NCI-H1417 treated with DMSO at 0.1 percent for 48 hours (cell line): ENCODE measurements around the gene WDR88.
"Not testable (repeated sequence)": the region's sequence is repeated elsewhere in the genome, so short reads cannot be mapped to it uniquely, and the experiment has no call there.

Experiments used
- DNase-seq: peaks from one replicate; lab custom pipeline; 2025; lab: John Stamatoyannopoulos, UW

Gene WDR88

DNA sequence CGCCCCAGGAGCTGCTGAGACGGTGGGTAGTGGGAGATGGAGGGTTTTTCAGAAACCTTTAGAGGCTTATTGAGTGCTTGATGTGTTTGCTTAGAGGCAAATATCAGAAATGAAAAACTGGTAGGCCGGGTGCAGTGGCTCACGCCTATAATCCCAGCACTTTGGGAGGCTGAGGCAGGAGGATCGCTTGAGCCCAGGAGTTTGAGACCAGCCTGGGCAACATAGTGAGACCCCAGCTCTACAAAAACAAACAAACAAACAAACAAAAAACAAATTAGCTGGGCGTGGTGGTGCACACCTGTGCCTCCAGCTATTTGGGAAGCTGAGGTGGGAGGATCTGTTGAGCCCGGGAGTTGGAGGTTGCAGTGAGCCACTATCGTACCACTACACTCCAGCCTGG is 5.2 kb upstream of the WDR88 start:
- not testable (repeated sequence) for DNase-seq

DNA sequence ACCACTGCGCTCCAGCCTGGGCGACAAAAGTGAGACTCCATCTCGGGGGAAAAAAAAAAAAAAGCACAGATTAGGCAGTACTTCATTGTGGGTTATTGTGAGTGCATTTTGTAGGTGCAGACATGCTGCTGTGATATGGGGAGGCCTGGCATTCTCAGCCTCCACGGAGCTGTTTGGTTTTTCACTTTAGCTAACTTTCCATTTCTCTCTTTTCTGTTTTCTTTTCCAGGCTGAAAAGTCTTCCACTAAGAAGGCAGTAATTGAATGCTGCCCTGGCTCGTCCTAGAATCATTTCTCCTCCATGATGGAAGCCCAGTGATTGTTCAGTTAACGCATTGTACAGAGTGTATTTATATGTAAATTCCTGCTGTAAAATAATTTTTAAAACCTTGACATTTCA is 2.0 kb upstream of the WDR88 start:
- no peak for DNase-seq

DNA sequence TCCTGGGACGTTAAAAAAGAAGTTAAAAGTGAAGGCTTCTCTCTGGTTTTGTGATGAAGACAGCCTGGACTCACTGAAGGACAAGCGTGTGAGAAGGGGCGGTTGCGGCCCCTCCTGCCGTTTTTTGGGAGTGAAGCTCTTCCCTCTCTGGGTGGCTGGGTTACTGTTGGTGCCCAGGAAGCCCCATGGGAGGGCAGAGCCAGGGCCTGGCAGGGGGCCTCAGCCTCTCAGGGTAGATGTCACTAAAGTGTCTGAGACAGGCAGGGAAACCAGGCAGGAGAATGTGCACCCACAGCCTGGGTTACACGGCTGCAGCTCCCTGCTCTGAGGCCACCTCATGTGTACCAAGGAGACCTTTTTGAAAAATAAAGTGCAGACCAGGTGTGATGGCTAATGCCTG is 1.5 kb upstream of the WDR88 start:
- DNase-seq: no peak

DNA sequence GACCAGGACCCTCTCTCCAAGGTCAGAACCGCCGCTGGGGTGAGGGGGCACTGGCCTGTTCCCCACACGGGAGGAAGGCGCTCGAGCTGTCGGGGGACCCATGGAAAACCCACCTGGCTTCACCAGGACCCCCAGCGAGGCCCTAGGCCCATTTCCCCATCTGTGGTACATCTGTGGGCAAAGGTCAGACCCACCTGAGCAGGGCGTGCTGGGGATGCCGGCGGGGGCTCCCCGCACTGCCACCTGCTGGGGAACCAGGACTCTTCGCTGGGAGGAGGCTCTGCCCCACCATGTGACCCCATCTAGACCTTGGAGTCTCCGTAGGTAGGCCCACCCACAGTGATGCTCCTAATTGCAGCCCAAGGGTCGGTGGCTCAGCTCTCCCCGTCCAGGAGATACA is 511 bp downstream of the WDR88 start:
- no peak for DNase-seq

DNA sequence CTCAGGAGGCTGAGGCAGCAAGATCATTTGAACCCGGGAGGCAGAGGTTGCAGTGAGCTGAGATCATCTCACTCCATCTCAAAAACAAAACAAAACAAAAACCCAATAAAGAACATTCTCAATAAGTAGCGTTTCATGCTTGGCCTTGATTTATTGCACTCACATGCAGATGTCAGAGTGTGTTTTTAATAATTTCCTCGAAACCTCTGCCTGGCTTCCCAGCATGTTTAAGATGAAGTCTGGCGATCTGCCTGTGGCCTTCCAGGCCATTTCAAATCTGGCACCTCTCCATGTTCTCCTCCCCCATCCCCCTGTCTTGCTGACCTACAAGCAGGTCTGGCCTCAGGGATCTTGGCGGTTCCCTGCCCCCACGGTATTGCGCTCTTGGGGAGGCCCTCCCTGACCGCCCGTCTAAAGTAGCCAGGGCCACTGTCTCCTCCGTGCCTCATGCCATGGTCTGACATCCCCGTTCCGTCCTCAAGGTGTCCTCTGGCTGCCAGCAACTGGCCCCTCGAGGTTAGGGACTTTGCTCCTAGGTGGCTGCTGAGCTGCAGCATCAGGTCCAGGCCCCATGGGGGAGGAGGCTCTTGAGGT is 1.6 kb downstream of the WDR88 start:
- DNase-seq: no peak

DNA sequence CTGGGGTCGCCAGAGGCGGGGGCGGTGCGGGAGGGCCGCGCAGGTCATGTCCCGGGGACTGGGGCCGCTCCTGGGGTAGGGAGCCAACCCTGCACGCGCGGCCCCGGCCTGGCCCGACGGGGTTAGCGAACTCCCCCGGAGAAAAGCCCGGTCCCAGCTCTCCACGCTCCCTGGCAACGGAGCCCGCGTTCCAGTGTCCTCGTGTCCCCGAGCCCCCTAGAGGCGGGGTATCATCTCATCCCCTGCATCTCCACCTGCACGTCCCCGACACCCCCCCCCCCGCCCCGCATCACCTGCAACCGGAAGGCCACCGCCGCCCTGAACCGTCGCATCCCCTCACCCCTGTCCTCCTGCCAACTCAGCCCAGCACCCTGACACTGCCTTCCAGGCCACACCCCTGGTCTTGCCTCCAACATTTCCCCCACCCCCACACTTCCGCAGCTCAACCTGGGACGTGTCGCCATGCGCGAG is 2.7 kb downstream of the WDR88 start:
- no peak for DNase-seq

DNA sequence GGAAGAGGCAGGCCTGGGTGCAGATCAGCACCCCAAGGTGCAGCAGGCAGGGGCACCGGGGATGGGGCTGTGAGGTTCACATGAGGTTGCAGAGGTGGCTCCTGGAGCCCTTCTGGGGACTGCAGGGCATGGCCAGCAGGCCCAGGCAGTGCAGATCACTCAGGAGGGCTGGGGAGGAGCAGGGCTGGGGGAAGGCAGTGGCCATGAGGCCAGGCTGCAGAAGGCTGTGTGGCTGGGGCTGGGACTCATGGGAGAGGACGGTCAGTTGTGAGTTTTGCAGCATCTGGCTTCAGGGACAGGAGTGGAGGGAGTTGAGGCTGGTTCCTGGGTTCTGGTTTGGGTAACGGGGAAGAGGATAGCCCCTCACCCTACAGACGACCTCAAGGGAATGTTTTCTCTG is 7.3 kb downstream of the WDR88 start:
- DNase-seq: no peak

DNA sequence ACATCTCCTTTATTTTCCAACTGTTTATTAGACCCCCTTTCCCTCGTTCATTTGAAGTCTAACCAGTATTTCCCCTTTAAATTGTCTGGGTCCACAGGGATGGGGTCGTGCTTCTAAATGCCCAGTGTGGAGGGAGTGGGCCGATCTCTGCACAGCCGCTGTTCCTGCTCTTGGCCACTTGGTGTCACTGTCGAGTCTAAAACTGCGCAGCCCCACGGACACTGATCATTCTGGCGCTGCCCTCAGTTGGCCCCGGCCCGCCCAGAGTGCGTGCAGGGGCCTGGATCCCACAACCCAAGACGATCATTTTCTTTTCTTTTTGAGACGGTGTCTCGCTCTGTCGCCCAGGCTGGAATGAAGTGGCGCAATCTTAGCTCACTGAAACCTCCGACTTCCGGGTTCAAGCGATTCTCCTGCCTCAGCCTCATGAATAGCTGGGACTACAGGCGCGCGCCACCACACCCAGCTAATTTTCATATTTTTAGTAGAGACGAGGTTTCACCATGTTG is 12.0 kb downstream of the WDR88 start:
- no peak for DNase-seq

DNA sequence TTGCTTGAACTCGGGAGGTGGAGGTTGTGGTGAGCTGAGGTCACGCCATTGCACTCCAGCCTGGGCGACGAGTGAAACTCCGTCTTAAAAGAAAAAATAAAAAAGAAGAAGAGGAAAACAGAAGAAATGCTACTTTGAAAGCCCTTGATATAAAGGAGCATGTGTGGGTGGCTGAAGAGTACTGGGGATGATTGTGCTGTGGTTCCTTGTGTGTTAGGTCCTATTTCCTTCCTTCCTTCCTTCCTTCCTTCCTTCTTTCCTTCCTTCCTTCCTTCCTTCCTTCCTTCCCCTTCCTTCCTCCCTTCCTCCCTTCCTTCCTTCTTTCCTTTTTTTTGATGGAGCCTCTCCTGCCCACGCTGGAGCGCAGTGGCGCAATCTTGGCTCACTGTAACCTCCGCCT is 14.3 kb downstream of the WDR88 start:
- no peak for DNase-seq

DNA sequence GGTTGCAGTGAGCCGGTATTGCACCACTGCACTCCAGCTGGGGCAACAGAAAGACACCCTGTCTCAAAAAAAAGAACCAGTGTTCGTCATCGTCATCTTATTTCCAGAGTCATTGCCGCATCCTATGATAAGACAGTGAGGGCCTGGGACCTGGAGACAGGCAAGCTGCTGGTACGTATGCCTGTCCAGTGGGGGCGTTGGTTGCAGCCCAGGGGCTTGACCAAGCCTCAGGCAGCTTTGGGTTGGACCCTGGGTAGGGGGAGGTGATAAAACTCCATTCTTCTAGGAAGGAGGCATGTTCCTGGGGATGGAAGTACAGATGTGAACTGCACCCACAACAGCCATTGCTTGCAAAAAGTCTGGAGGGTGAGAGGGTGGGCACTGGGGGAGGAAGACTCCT is 15.6 kb downstream of the WDR88 start:
- DNase-seq: no peak

DNA sequence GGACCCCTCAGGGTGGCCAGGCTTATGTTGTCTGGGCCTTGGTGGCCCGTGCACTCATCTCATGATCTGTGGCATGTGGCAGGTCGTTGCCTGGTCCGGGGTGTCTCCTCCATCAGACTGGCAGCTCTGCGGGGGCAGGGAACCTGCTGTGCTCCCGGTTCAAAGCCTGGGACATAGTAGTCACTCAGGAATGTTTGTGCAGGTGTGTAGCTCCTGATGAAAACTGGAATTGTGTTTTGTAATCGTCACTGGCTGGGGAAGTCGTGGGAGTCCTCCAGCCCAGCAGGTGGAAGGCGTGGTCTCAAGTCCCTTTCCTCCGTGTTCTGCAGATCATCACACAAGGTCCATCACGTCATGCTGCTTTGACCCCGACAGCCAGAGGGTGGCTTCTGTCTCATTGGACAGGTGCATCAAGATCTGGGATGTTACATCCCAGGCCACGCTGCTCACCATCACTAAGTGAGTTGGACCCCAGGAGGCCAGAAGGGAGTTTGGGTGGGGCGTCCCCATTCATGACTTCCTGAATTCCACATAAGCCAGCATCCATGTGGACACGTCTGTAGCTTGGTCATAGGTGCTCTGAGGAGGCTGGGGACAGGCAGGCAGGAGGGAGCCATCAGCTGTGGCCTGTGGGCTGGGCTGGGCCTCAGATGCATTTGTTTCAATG is 19.1 kb downstream of the WDR88 start:
- no peak for DNase-seq

DNA sequence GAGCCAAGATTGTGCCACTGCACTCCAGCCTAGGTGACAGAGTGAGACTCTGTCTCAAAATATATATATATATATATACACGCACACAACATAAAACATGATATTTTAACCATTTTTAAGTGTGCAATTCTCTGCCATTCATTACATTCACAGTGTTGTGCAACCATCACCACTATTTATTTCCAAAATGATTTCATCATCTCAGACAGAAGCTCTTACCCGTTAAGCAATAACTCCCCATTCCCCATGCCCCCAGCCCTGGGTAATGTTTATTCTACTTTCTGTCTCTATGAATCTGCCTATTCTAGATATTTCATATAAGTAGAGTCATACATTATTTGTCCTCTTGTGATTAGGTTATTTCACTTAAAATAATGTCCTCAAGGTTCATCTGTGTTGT is 20.3 kb downstream of the WDR88 start:
- no peak for DNase-seq

DNA sequence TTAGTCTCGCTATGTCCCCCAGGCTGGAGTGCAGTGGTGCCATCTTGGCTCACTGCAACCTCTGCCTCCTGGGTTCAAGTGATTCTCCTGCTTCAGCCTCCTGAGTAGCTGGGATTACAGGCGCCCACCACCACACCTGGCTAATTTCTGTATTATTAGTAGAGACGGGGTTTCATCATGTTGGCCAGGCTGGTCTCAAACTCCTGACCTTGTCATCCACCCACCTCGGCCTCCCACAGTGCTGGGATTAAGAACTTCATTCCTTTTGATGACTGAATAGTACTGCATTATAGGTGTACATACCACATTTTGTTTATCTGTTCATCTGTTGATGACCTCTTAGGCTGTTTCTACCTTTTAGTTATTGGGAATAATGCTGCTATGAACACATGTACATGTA is 20.7 kb downstream of the WDR88 start:
- not testable (repeated sequence) for DNase-seq

DNA sequence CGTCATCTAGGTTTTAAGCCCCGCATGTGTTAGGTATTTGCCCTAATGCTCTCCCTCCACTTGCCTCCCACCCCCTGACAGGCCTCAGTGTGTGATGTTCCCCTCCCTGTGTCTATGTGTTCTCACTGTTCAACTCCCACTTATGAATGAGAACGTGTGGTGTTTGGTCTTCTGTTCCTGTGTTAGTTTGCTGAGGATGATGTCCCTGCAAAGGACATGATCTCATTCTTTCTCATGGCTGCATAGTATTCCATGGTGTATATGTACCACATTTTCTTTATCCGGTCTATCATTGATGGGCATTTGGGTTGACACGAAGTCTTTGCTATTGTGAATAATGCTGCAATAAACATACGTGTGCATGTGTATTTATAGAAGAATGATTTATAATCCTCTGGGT is 22.4 kb downstream of the WDR88 start:
- not testable (repeated sequence) for DNase-seq

DNA sequence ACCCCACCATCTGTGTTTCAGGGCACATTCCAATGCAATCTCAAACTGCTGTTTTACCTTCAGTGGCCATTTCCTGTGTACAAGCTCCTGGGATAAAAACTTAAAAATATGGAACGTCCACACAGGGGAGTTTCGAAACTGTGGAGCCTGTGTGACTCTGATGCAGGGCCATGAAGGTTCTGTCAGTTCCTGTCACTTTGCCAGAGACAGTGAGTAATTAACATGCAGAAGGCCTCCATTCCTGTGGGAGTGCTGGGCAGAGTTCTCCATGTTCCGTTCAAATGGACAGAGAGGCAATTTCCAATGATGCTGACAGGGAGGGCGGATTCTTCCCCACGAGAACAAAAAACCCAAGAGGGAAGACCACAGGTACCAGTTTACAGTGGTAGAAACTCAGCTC is 24.4 kb downstream of the WDR88 start:
- DNase-seq: no peak

DNA sequence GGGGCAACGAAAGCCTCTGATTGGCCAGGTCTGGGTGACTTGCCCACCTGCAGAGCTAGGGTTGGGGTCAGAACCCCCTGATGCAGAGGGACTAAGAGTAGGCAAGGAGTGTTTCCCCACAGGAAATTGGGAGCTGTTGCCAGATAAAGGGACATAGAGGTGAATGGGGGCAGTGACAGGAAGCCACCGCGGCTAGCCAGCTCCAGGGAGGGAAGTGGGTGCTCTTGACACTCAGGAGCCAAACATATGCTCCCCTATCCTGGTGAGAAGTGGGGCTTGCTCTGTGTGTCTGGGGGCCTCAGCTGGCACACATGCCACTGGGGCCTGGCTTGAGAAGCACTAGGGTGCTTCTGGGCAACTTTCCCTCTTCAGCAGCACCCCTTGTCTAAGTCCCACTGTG is 26.0 kb downstream of the WDR88 start:
- DNase-seq: no peak

DNA sequence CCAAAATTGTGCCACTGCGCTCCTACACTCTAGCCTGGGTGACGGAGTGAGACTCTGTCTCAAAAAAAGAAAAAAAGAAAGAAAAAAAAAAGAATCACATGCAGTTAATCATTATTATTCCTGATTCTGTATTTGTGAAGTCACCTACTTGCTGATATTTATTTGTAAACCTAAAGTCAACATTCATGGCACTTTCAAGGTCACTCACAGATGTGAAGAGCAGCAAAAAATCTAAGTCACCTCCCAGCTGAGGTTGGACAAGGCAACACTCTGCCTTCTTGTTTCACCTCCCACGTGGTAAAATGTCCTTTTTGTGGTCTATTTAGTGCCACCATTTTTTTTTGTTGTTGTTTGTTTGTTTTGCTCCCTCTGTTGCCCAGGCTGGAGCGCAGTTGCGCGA is 26.5 kb downstream of the WDR88 start:
- no peak for DNase-seq

DNA sequence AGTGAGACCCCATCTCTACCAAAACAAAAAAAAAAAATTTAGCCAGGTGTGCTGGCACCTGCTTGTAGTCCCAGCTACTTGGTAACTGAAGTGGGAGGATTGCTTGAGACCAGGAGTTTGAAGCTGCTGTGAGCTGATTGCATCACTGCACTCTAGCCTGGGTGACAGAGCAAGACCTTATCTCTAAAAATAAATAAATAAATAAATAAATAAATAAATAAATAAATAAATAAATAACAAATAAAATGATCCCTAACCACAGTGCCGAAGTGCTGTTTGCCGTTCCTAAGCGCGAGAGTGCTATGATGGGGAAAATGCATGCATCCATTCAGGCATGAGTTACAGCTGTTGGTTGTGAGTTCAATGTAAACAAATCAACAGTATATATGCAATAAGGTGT is 27.2 kb downstream of the WDR88 start:
- no peak for DNase-seq

DNA sequence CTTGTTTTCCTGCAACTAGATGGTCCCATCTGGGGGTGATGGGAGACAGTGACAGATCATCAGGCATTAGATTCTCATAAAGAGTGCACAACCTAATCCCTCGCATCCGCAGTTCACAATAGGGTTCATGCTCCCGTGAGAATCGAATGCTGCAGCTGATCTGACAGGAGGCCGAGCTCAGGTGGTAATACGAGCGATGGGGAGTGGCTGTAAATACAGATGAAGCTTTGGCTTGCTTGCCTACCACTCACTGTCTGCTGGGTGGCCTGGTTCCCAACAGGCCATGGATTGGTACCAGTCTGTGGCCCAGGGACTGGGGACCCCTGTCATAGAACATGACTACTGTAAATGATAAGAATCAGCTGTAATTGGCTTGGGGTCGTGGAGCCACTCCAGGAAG is 28.0 kb downstream of the WDR88 start:
- no peak for DNase-seq

DNA sequence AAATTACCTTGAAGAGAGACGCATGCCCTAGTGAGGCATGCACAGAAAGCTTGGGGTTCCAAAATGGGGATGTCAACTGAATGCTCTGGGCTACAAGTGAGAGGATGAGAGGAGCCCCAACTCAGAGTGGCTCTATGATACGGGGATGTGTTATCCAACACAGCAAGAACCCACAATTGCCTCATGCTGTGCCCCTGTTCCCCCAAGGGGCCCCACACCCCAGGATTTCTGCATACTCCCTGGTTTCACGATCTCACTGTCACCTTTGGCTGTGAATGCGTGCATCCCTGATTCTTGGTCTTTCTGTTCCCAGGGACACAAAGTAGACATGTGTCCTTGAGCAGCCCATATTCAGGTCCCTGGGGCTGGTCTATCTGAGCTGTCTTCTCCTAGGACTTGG is 29.3 kb downstream of the WDR88 start:
- no peak for DNase-seq

DNA sequence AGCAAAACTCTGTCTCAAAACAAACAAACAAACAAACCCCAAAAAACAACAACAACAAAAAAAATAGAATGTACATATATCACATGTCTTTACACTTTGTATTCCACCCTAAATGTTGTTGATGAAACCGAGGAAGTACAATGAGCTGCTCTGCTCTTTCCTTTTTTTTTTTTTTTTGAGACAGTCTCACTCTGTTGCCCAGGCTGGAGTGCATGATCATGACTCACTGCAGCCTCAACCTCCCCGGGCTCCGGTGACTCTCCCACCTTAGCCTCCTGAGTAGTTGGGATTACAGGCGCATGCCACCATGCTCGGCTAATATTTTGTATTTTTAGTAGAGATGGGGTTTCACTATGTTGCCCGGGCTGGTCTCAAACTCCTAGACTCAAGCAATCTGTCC is 31.6 kb downstream of the WDR88 start:
- DNase-seq: no peak

DNA sequence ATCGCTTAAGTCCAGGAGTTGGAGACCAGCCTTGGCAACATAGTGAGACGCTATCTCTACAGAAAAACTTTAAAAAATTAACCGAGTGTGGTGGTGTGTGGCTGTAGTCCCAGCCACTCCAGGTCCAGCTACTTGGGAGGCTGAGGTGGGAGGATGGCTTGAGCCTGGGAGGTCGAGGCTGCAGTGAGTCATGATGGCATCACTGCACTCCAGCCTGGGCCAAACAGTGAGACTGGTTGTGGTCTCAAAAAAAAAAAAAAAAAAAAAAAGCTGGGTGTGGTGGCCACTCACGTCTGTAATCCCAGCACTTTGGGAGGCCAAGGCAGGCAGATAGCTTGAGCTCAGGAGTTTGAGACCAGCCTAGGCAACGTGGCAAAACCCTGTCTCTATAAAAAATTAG is 34.1 kb downstream of the WDR88 start:
- DNase-seq: not testable (repeated sequence)

DNA sequence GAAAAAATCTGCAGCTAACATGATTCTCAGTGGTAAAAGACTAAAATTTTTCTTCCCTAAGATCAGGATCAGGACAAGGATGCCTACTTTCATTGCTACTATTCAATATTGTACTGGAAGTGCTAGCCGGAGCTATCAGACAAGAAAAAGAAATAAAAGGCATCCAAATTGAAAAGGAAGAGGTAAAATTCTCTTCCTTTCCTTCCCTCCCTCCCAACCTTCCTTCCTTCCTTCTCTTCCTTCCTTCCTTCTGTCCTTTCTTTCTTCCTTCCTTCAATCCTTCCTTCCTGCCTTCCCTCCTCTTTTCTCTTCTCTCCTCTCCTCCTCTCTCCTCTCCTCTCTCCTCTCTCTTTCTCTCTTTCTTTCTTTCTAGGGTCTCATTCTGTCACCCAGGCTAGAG is 35.5 kb downstream of the WDR88 start:
- DNase-seq: no peak

DNA sequence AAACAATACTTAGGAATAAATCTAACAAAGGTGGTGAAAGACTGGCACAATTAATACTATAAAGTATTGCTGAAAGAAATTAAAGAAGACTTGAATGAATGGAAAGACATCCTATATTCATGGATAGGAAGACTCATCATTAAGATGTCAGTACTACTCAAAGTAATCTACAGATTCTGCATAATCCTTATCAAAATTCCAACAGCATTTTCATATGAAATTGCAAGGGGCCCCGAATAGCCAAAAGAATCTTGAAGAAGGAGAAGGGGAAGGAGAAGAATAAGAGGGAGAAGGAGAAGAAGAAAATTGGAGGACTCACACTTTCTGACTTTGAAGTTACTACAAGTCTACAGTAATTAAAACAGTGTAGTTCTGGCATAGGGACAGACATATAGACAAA is 36.6 kb downstream of the WDR88 start:
- no peak for DNase-seq
